OCI-LY1 (cell line): ENCODE measurements around the gene SMURF2.

Experiments used
- H2AFZ ChIP-seq: fragments of 200-600 bp; sonication (generic), shearing (Covaris generic); 2 replicates; pipeline ENCODE4 v1.6.0; 2014; ENCODE audit warnings: antibody characterized with exemption, mild to moderate bottlenecking, low read length
- H3F3A ChIP-seq: fragments of 200-600 bp; sonication (generic), shearing (Covaris generic); 2 replicates; pipeline ENCODE4 v1.6.0; 2014; ENCODE audit warnings: mild to moderate bottlenecking, antibody characterized with exemption, low read length, moderate library complexity; ENCODE audit not compliant: insufficient read depth
- H3K27ac ChIP-seq: fragments of 200-600 bp; sonication (generic); 2 replicates; pipeline ENCODE4 v1.5.1; 2014; ENCODE audit warnings: low read length, mixed run types, mild to moderate bottlenecking, low read depth; ENCODE audit not compliant: poor library complexity, severe bottlenecking
- H3K27me3 ChIP-seq: fragments of 200-600 bp; sonication (generic); 2 replicates; pipeline ENCODE4 v1.6.0; 2014; ENCODE audit warnings: antibody characterized with exemption, mild to moderate bottlenecking, low read length, moderate library complexity; ENCODE audit not compliant: insufficient read depth
- H3K36me3 ChIP-seq: fragments of 200-600 bp; sonication (generic); 2 replicates; pipeline ENCODE4 v1.6.1; 2014; ENCODE audit warnings: mild to moderate bottlenecking, antibody characterized with exemption, low read length, moderate library complexity, mixed read lengths; ENCODE audit not compliant: insufficient read depth
- H3K4me1 ChIP-seq: fragments of 200-600 bp; sonication (generic); 2 replicates; pipeline ENCODE4 v1.5.1; 2014; ENCODE audit warnings: mild to moderate bottlenecking, low read length, moderate library complexity; ENCODE audit not compliant: insufficient read depth, severe bottlenecking
- H3K4me2 ChIP-seq: fragments of 200-600 bp; sonication (generic), shearing (Covaris generic); 2 replicates; pipeline ENCODE4 v1.6.1; 2014; ENCODE audit warnings: low read length
- H3K4me3 ChIP-seq: fragments of 200-600 bp; sonication (generic); 2 replicates; pipeline ENCODE4 v1.5.1; 2014; ENCODE audit warnings: low read length, low read depth, mild to moderate bottlenecking, mixed read lengths; ENCODE audit not compliant: poor library complexity, severe bottlenecking
- H3K79me2 ChIP-seq: fragments of 200-600 bp; shearing (Covaris generic); 2 replicates; pipeline ENCODE4 v1.6.1; 2016; ENCODE audit warnings: mixed run types, low read length, mixed read lengths; ENCODE audit not compliant: insufficient read depth
- H3K9ac ChIP-seq: fragments of 200-600 bp; sonication (generic), shearing (Covaris generic); 2 replicates; pipeline ENCODE4 v1.6.1; 2014; ENCODE audit warnings: mild to moderate bottlenecking, low read length, mixed read lengths
- H3K9me2 ChIP-seq: fragments of 200-600 bp; sonication (generic), shearing (Covaris generic); 2 replicates; pipeline ENCODE4 v1.6.1; 2014; ENCODE audit warnings: low read depth, mild to moderate bottlenecking, low read length, mixed read lengths
- H3K9me3 ChIP-seq: fragments of 200-600 bp; shearing (Covaris generic); 2 replicates; pipeline ENCODE4 v1.6.1; 2014; ENCODE audit warnings: low read length, mixed read lengths
- H4K20me1 ChIP-seq: fragments of 200-600 bp; sonication (generic), shearing (Covaris generic); 2 replicates; pipeline ENCODE4 v1.6.0; 2016; ENCODE audit warnings: mild to moderate bottlenecking, low read length; ENCODE audit not compliant: insufficient read depth
- CTCF ChIP-seq: fragments of 200-600 bp; sonication (generic), shearing (Covaris generic); IDR thresholded peaks from 2 replicates; pipeline ENCODE4 v1.5.1; 2017; ENCODE audit warnings: mild to moderate bottlenecking, antibody characterized with exemption, low read length, moderate library complexity, mixed read lengths
- EZH2 ChIP-seq: fragments of 200-600 bp; sonication (generic), shearing (Covaris generic); IDR thresholded peaks from 2 replicates; pipeline ENCODE4 v1.8.0; 2017; ENCODE audit warnings: borderline replicate concordance, mixed run types, mild to moderate bottlenecking, antibody characterized with exemption, low read length, moderate library complexity, mixed read lengths

SMURF2 gene

DNA sequence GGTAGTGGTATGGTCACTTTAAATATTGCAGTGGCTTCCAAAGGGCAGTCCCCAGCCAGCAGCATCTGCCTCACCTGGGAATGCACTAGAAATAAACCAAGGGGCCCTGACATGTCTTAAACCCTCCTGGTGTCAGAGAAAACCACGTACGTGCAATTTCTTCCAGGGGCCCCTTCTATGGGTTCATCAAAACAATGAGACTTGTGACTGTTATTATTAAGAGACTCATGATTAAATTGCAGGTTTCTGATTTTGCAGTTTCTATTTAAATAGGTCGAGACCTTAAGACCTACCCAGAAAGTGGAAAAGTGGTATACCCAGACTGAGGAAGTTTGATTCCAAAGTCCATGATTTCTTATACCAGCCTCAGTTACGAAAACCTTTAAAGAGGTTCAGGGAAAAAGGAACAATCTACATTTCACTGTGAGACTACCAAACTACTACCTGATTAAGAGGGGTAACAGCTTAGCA, 164.5 kb downstream of the SMURF2 start:
- no peak for TF ChIP-seq CTCF
- TF ChIP-seq EZH2, result no peak
- Histone ChIP-seq H4K20me1 (no peaks in the 10 kb centered on the region; the same call in 1 of the 2 replicates), H3K9me2 (no peaks in the 10 kb centered on the region), H3K36me3 (peaks cover 67% of the 10 kb centered on the region), H3F3A (peaks cover 36% of the 10 kb centered on the region), H3K27ac (peak overlapping the region; percentile 97), H3K27me3 (no peaks in the 10 kb centered on the region), H3K4me1 (peaks cover 75% of the 10 kb centered on the region), H3K4me2 (peak overlapping the region; percentile 93), H2AFZ (no peak overlapping the region), H3K4me3 (peak overlapping the region; percentile 87), H3K79me2 (peaks cover 13% of the 10 kb centered on the region), H3K9me3 (no peaks in the 10 kb centered on the region), H3K9ac (peak overlapping the region; percentile 82)

DNA sequence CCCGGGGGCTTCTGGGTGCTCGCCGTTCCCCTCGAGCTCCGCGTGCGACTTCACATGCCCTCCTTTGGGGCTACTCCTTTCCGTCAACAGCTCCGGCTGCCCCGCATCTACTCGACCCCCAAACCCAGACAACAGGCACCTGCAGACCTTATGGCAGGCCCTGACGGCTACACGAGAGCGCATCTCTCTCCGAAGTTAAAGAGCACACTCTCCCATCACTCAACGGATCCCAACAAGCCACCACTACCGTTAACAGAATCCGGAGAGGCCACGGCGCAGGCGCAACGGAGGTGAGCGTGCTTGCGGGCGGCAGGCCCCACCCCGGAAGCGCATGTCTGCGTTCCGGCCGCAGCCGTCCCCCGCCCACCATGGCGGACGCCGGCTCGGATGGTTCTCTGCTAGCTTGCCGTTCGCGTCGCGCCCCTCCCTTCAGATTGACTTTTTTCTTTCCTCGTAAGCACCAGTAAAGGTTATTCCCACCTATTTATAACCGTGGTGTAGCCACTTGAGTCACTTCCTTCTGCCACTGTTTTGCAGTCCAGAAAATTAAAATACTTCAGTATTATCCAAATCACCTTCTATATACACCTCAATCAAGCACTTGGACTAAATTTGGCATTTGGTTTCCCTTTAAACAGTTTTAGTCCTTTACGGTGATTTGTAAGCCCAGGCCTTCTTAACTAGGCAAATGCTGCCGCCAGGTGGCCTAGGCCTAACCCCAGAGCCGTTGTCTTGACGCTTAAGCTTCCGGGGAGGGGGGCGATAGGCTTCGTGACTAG, 165.1 kb downstream of the SMURF2 start, which contains the start of gene POLG2:
Gene POLG2, minus strand, starts transcription at position 269 of the 779 bp plus-strand sequence. Its CDS starts 86 bp downstream, at position 183.
- Histone ChIP-seq H3K27ac (peak within 1 kb of the TSS; percentile 97), H3K9me3 (no peaks in the 10 kb centered on the region), H3K4me3 (peak within 1 kb of the TSS; percentile 87), H3K79me2 (peaks cover 13% of the 10 kb centered on the region), H3K4me1 (peaks cover 72% of the 10 kb centered on the region), H3K36me3 (peaks cover 66% of the 10 kb centered on the region), H3K27me3 (no peaks in the 10 kb centered on the region), H4K20me1 (no peaks in the 10 kb centered on the region; the same call in 1 of the 2 replicates), H3K4me2 (peak within 1 kb of the TSS; percentile 93), H3F3A (peaks cover 36% of the 10 kb centered on the region), H3K9ac (peak within 1 kb of the TSS; percentile 82), H3K9me2 (no peaks in the 10 kb centered on the region), H2AFZ (no peak within 1 kb of the TSS)
- TF ChIP-seq CTCF, result peak; percentile 81
- no peak for TF ChIP-seq EZH2

DNA sequence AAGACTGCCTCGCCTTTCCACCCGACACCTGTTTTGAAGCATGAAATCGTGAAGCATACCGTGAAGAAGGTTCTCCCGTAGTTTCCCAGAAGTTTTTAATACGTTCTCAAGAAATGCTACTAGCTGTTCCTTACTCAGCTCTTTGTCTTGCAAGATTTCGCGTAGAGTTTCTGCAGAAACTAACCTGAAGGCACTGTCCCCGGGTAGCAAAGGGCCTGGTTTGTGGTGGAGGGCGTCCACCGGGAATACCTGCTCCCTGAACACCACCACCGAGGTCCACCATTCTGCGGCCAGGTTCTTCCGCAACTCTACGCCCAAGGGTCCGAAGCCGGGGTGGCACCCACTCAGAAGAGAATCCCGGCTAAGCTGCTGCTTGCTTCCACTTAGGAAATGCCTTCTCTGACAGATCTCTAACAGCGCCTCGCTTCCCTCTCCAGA, 165.7 kb downstream of the SMURF2 start:
- H3K9me2 ChIP-seq, result no peaks in the 10 kb centered on the region
- H3K36me3 ChIP-seq, result peaks cover 66% of the 10 kb centered on the region
- peaks cover 13% of the 10 kb centered on the region for H3K79me2 ChIP-seq
- H3F3A ChIP-seq, result peaks cover 36% of the 10 kb centered on the region
- H2AFZ ChIP-seq, result no peak overlapping the region
- H4K20me1 ChIP-seq, result no peaks in the 10 kb centered on the region; the same call in 1 of the 2 replicates
- H3K9me3 ChIP-seq, result no peaks in the 10 kb centered on the region
- peak overlapping the region; percentile 87 for H3K4me3 ChIP-seq
- peak overlapping the region; percentile 93 for H3K4me2 ChIP-seq
- peak overlapping the region; percentile 97 for H3K27ac ChIP-seq
- peaks cover 66% of the 10 kb centered on the region for H3K4me1 ChIP-seq
- no peaks in the 10 kb centered on the region for H3K27me3 ChIP-seq
- peak overlapping the region; percentile 82 for H3K9ac ChIP-seq
- TF ChIP-seq CTCF (no peak), EZH2 (no peak)
